Uterus (tissue), 2 donors: Measurements from ENCODE around the gene CYP4X1.

Experiments
- POLR2A ChIP-seq, 2 donors: fragments of 450-650 bp; IDR thresholded peaks; one replicate each; pipeline ENCODE4 v1.6.1; 2016; ENCODE audit warnings: antibody characterized with exemption in 2 of 2, mild to moderate bottlenecking in 1 of 2, moderate library complexity in 1 of 2
- TF ChIP-seq, protein P1 (sequence below), 4 experiments: fragments of 200-600 bp in 2 of 4; fragments of 450-650 bp in 2 of 4; sonication (generic) in 2 of 4; IDR thresholded peaks; one replicate each; pipeline ENCODE4 v1.5.1; 2016 to 2019; ENCODE audit warnings: antibody characterized with exemption in 4 of 4, mild to moderate bottlenecking in 2 of 4, moderate library complexity in 1 of 4

DNA sequence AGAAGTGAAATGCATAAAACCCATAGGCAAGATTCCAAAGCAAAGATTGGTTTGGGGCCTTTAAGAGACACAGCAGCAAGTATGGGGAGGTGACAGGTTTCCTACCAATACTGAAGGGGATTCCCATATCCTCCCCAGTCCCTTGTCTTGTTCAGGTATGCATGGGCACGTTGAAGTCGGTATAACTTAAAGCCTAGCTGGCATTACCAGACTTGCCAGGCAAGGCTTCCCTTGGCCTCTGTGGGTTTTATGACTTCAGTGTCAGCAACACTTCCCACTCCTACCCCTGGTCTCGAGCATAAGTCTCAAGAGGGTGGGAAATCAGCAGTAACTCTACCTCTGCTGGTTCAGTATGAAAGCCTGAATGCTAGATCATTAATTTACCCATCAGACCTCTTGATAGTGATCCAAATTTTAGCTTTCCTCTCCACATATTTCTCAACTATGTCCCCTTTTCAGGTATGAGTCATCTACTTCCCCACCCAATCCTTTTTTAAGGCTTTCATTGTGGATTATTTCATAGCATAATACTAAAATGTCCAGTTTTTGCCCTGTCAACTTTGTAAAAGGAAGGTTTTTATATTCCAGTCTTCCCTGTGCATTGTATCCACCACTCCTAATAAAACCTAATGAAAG lies 6.8 kb downstream of the CYP4X1 start:
- TF ChIP-seq, protein P1, sequence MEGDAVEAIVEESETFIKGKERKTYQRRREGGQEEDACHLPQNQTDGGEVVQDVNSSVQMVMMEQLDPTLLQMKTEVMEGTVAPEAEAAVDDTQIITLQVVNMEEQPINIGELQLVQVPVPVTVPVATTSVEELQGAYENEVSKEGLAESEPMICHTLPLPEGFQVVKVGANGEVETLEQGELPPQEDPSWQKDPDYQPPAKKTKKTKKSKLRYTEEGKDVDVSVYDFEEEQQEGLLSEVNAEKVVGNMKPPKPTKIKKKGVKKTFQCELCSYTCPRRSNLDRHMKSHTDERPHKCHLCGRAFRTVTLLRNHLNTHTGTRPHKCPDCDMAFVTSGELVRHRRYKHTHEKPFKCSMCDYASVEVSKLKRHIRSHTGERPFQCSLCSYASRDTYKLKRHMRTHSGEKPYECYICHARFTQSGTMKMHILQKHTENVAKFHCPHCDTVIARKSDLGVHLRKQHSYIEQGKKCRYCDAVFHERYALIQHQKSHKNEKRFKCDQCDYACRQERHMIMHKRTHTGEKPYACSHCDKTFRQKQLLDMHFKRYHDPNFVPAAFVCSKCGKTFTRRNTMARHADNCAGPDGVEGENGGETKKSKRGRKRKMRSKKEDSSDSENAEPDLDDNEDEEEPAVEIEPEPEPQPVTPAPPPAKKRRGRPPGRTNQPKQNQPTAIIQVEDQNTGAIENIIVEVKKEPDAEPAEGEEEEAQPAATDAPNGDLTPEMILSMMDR (IDR thresholded peaks at IDR 0.05), result no peak
- no peak for TF ChIP-seq POLR2A (IDR thresholded peaks at IDR 0.05)
